Measurements from ENCODE around the gene WBP1L.

WBP1L gene

DNA sequence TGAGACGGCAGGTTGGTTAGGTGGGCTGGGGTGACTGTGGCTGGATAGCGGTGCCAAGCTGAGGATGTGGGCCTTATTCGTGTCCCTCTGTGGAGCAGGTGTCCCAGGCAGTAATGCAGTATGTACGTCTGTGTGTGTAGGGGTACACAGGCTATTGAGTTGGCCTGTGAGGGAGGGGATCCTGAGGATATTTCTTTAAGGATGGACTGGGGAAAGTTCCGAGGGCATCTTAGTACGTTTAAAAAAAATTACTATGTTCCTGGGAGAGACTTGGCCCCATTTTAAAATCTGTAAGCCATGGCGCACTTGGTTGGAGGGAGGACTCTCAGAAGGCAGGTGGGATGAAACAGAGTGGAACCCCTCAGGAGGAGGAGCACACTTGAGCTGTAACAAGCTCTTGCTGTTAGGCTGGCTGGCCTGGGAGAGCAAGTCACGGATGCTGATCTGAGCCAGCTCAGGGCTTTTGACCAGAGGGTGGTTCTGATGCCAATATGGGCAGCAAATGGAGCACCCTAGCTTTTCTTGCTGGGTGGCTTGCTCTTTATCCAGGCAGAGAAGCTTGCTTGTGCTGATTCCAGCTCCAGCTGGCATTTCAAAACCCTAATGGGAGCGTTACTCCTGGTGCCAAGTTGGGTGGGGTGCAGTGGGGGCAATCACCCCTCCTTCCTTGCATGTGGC is 765 bp downstream of the WBP1L start:
- Histone ChIP-seq H3K27me3 (replicated peaks) (no peaks in the 10 kb centered on the region), H3K36me3 (replicated peaks) (no peaks in the 10 kb centered on the region), H3K27ac (no peak overlapping the region), H3K4me3 (ENCODE audit: low read depth, low read length) (peak overlapping the region; percentile 96)
- TF ChIP-seq, protein P1, sequence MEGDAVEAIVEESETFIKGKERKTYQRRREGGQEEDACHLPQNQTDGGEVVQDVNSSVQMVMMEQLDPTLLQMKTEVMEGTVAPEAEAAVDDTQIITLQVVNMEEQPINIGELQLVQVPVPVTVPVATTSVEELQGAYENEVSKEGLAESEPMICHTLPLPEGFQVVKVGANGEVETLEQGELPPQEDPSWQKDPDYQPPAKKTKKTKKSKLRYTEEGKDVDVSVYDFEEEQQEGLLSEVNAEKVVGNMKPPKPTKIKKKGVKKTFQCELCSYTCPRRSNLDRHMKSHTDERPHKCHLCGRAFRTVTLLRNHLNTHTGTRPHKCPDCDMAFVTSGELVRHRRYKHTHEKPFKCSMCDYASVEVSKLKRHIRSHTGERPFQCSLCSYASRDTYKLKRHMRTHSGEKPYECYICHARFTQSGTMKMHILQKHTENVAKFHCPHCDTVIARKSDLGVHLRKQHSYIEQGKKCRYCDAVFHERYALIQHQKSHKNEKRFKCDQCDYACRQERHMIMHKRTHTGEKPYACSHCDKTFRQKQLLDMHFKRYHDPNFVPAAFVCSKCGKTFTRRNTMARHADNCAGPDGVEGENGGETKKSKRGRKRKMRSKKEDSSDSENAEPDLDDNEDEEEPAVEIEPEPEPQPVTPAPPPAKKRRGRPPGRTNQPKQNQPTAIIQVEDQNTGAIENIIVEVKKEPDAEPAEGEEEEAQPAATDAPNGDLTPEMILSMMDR (IDR thresholded peaks at IDR 0.05; ENCODE audit: low read depth, low read length, missing control alignments), result no peak
- DNase-seq, result no peak
- in situ Hi-C loops (cut with HindIII; ENCODE audit: low pct_ligation_motif_present, low sequenced_read_pairs), result loop anchor here (25.0 kb wide), 1 partner anchor 168 kb away; the partner anchor contains the start of gene CNNM2

DNA sequence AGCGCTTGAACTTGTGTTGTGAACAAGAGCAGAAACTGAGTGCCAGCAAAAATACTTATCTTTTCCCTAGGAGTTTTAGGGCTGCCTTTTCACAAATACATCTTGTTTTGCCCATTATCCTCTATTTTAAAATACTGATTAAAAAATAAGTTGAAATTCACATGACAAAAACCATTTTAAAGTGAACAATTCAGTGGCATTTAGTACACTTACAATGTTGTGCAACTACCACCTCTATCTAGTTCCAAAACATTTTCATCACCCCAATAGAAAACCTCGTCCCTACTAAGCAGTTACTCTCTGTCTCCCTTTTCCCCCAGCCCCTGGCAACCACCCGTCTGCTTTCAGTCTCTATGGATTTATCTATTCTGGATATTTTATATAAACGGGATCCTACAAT is 1.4 kb downstream of the WBP1L start:
- Histone ChIP-seq H3K27ac (no peak overlapping the region), H3K36me3 (replicated peaks) (no peaks in the 10 kb centered on the region), H3K4me3 (ENCODE audit: low read depth, low read length) (peak overlapping the region; percentile 96), H3K27me3 (replicated peaks) (no peaks in the 10 kb centered on the region)
- TF ChIP-seq, protein P1 (IDR thresholded peaks at IDR 0.05; ENCODE audit: low read depth, low read length, missing control alignments), result no peak
- in situ Hi-C loops (cut with HindIII; ENCODE audit: low pct_ligation_motif_present, low sequenced_read_pairs), result loop anchor here (25.0 kb wide), 1 partner anchor 167 kb away; the partner anchor contains the start of gene CNNM2
- DNase-seq, result no peak

GRCh38 chr10:102752266-102752930 is 8.7 kb downstream of the WBP1L start:
- no peaks in the 10 kb centered on the region for H3K27me3 ChIP-seq (replicated peaks)
- TF ChIP-seq, protein P1 (IDR thresholded peaks at IDR 0.05; ENCODE audit: low read depth, low read length, missing control alignments), result no peak
- peaks cover 2% of the 10 kb centered on the region for H3K36me3 ChIP-seq (replicated peaks)
- in situ Hi-C loops (cut with HindIII; ENCODE audit: low pct_ligation_motif_present, low sequenced_read_pairs), result no loop called here
- H3K27ac ChIP-seq, result peak overlapping the region; percentile 95
- peak; percentile 82 for DNase-seq
- no peak overlapping the region for H3K4me3 ChIP-seq (ENCODE audit: low read depth, low read length)

DNA sequence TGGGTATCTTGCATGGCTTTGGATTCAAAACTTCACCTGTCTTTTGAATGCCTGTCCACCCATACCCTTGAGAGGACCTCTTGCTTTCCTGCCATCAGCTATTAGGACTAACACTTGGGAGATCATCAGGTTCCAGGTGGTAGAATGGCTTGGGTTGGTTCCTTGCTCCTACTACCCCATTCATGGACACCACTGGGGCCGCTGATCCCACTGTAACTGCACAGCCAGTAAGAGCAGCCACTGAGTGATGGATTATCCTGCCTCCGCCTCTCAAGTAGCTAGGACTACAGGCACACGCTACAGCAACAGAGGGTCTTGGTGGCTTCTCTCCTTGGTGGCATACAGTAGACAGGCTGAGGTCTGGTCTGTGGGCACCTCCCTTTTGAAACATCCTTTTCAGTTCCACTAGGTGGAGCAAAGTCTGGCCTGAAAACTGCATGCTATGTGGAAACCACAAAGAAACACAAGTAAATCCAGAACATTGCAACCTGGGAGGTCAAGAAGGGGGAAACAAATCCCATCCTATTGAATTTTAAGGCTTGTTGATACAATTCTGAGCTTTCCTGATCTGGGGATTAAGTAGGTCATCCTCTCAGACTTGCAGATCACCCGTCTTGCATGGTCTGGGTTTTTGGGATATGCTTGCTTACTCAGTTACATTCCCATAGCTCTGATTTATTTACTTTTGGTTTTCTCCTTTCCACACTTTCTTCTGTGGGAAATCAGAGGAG is 9.4 kb downstream of the WBP1L start:
- peak; percentile 71 for DNase-seq
- in situ Hi-C loops (cut with HindIII; ENCODE audit: low pct_ligation_motif_present, low sequenced_read_pairs), result no loop called here
- Histone ChIP-seq H3K4me3 (ENCODE audit: low read depth, low read length) (no peak overlapping the region), H3K27ac (peak overlapping the region; percentile 95), H3K36me3 (replicated peaks) (peaks cover 2% of the 10 kb centered on the region), H3K27me3 (replicated peaks) (no peaks in the 10 kb centered on the region)
- TF ChIP-seq, protein P1 (IDR thresholded peaks at IDR 0.05; ENCODE audit: low read depth, low read length, missing control alignments), result peak; percentile 79

DNA sequence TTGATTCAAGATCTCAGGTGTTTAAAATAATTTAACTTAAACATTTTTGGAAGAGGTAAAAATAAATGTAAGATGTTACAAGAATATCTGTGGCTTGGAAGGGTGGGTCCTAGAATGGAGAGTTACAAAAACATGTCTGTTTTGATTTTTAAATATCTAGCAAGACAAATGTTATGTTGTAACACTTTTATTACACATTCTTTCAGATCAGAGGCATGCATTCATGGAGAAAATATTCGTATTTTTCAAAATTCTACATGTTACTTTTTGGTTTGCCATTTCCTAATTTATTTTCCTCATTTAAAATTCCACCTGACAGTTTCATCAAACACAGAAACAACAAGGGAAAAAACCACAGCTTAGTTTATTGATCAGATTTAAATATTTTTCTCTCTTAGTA is 10.0 kb downstream of the WBP1L start:
- H3K36me3 ChIP-seq (replicated peaks), result peaks cover 2% of the 10 kb centered on the region
- H3K4me3 ChIP-seq (ENCODE audit: low read depth, low read length), result no peak overlapping the region
- H3K27me3 ChIP-seq (replicated peaks), result no peaks in the 10 kb centered on the region
- H3K27ac ChIP-seq, result peak overlapping the region; percentile 95
- in situ Hi-C loops (cut with HindIII; ENCODE audit: low pct_ligation_motif_present, low sequenced_read_pairs), result no loop called here
- no peak for DNase-seq
- TF ChIP-seq, protein P1 (IDR thresholded peaks at IDR 0.05; ENCODE audit: low read depth, low read length, missing control alignments), result no peak

Data from brain microvascular endothelial cell (primary cell).